ENCODE data around the gene GABBR2.

GABBR2 gene

DNA sequence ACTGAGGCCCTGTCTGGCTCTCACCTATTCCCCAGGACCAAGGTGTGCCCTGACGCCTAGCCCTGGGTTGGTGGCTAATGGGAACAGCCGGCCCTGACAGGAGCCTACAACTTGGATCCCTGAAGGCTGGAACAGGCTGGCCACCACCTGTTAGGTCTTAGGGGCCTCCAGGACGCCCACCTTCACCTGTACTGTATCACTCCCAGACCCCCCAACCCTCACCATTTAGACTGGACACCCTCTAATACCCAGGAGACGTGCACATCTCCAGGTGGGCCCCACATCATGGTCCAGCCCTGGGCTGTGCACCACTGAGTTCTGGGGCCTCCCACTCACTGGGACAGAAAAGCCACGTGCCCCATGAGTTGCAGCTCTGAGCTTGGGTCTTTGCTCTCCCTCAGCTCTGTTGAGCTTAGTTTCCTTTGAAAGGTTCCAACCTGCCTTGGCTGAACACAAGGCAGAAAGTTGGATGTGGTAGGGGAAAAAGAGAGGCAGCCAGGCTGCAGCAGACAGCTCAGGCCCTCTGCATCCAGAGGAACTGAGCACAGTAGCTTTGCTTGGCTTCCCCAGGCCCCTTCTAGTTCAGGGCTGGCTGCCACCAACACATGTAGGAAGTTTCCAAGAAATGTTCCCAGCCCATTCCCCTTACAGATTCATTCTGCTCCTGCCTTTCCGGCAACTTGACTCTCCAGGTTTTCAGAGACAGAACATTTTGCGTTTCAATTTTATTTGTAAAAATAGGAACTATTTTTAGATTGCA lies 336.5 kb downstream of the GABBR2 start:
- no peak overlapping the region for H3K27ac ChIP-seq (ENCODE audit: poor library complexity, severe bottlenecking)
- no peak for ATAC-seq (ENCODE audit: low read depth)

GRCh38 chr9:98370976-98371315 lies 337.8 kb downstream of the GABBR2 start:
- H3K27me3 ChIP-seq (ENCODE audit: insufficient read depth, poor library complexity, severe bottlenecking), result no peaks in the 10 kb centered on the region
- no peak overlapping the region for H3K27ac ChIP-seq (ENCODE audit: poor library complexity, severe bottlenecking)
- ATAC-seq (ENCODE audit: low read depth) (no peak), DNase-seq (ENCODE audit: low spot score) (peak; percentile 37)
- no peak for TF ChIP-seq CTCF (IDR thresholded peaks at IDR 0.05; ENCODE audit: poor library complexity, severe bottlenecking)
- H3K9me3 ChIP-seq (ENCODE audit: severe bottlenecking), result no peaks in the 10 kb centered on the region
- no peaks in the 10 kb centered on the region for H3K36me3 ChIP-seq (ENCODE audit: low read depth)
- H3K4me1 ChIP-seq (ENCODE audit: insufficient read depth, poor library complexity, severe bottlenecking), result peaks cover 5% of the 10 kb centered on the region
- H3K4me3 ChIP-seq (ENCODE audit: severe bottlenecking), result no peak overlapping the region

More for the DNA sequence above, 336.5 kb downstream of the GABBR2 start:
- no peak for TF ChIP-seq CTCF (IDR thresholded peaks at IDR 0.05; ENCODE audit: poor library complexity, severe bottlenecking)
- no peaks in the 10 kb centered on the region for H3K27me3 ChIP-seq (ENCODE audit: insufficient read depth, poor library complexity, severe bottlenecking)
- H3K4me3 ChIP-seq (ENCODE audit: severe bottlenecking), result no peak overlapping the region
- no peaks in the 10 kb centered on the region for H3K9me3 ChIP-seq (ENCODE audit: severe bottlenecking)
- DNase-seq (ENCODE audit: low spot score), result peak; percentile 26
- no peaks in the 10 kb centered on the region for H3K36me3 ChIP-seq (ENCODE audit: low read depth)
- peaks cover 5% of the 10 kb centered on the region for H3K4me1 ChIP-seq (ENCODE audit: insufficient read depth, poor library complexity, severe bottlenecking)

DNA sequence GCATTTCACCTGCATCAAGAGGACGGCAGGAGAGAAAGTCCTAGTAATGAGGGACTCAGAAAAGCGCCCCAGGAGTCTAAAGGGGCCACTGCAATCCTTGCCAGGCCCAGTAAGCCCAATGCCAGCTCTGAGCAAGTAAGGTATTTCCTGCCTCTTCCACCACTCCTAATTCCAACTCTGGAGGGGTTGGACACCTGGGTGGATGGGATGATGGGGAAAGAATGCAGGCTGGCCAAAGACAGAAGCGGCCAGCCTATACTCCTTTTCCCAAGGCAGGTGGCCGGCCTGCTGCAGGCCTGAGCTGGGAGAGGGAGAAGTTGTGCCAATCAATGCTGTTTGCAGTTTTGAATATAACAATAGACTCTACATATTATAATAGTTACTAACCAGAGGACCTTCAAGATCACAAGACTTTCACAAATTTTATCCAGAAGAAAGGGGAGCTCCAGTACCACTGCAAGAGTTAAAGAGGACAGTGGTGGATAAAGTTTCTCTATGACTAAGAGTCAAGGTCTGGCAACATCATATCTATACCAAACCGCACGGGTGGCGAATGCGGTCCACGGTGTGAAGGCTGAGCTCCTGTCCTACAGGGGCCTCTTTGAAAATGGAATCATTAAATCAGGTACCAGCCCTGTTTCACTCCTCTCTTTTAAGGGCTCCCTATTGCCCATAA lies 338.3 kb downstream of the GABBR2 start:
- H3K9me3 ChIP-seq (ENCODE audit: severe bottlenecking), result no peaks in the 10 kb centered on the region
- ATAC-seq (ENCODE audit: low read depth) (no peak), DNase-seq (ENCODE audit: low spot score) (no peak)
- no peak overlapping the region for H3K27ac ChIP-seq (ENCODE audit: poor library complexity, severe bottlenecking)
- no peaks in the 10 kb centered on the region for H3K36me3 ChIP-seq (ENCODE audit: low read depth)
- TF ChIP-seq CTCF (IDR thresholded peaks at IDR 0.05; ENCODE audit: poor library complexity, severe bottlenecking), result no peak
- peaks cover 5% of the 10 kb centered on the region for H3K4me1 ChIP-seq (ENCODE audit: insufficient read depth, poor library complexity, severe bottlenecking)
- H3K27me3 ChIP-seq (ENCODE audit: insufficient read depth, poor library complexity, severe bottlenecking), result no peaks in the 10 kb centered on the region
- H3K4me3 ChIP-seq (ENCODE audit: severe bottlenecking), result no peak overlapping the region

- no peaks in the 10 kb centered on the region for H3K9me3 ChIP-seq (ENCODE audit: severe bottlenecking)
- H3K27me3 ChIP-seq (ENCODE audit: insufficient read depth, poor library complexity, severe bottlenecking), result no peaks in the 10 kb centered on the region
- no peaks in the 10 kb centered on the region for H3K36me3 ChIP-seq (ENCODE audit: low read depth)
- no peak for ATAC-seq (ENCODE audit: low read depth)
- H3K4me1 ChIP-seq (ENCODE audit: insufficient read depth, poor library complexity, severe bottlenecking), result peaks cover under 1% of the 10 kb centered on the region
- H3K27ac ChIP-seq (ENCODE audit: poor library complexity, severe bottlenecking), result no peak overlapping the region
- H3K4me3 ChIP-seq (ENCODE audit: severe bottlenecking), result no peak overlapping the region
- TF ChIP-seq CTCF (IDR thresholded peaks at IDR 0.05; ENCODE audit: poor library complexity, severe bottlenecking), result no peak
- no peak for DNase-seq (ENCODE audit: low spot score)
These were observed 338.8 kb downstream of the GABBR2 start for GRCh38 chr9:98369896-98370295.

- Histone ChIP-seq H3K9me3 (ENCODE audit: severe bottlenecking) (no peaks in the 10 kb centered on the region), H3K27me3 (ENCODE audit: insufficient read depth, poor library complexity, severe bottlenecking) (no peaks in the 10 kb centered on the region), H3K4me3 (ENCODE audit: severe bottlenecking) (no peak overlapping the region), H3K36me3 (ENCODE audit: low read depth) (no peaks in the 10 kb centered on the region), H3K4me1 (ENCODE audit: insufficient read depth, poor library complexity, severe bottlenecking) (no peaks in the 10 kb centered on the region), H3K27ac (ENCODE audit: poor library complexity, severe bottlenecking) (no peak overlapping the region)
- TF ChIP-seq CTCF (IDR thresholded peaks at IDR 0.05; ENCODE audit: poor library complexity, severe bottlenecking), result no peak
- ATAC-seq (ENCODE audit: low read depth) (no peak), DNase-seq (ENCODE audit: low spot score) (no peak)
These were observed 339.3 kb downstream of the GABBR2 start for GRCh38 chr9:98369471-98369870.
